WTC11 (cell line): ENCODE measurements around the gene TMUB1.

Experiments used
- ELF4 ChIP-seq: sonication (generic); formaldehyde crosslinking; IDR thresholded peaks from 2 replicates; pipeline ENCODE4 v1.8.1; 2022; ENCODE audit warnings: low read depth, mild to moderate bottlenecking, moderate library complexity, missing genetic modification reagents
- ESRRA ChIP-seq: sonication (generic); formaldehyde crosslinking; IDR thresholded peaks from 2 replicates; pipeline ENCODE4 v1.8.1; 2022; ENCODE audit warnings: mild to moderate bottlenecking, missing genetic modification reagents, borderline replicate concordance
- SMAD3 ChIP-seq: sonication (generic); formaldehyde crosslinking; IDR thresholded peaks from 2 replicates; pipeline ENCODE4 v1.8.0; 2022; ENCODE audit warnings: missing genetic modification reagents, mild to moderate bottlenecking, borderline replicate concordance
- ZNF121 ChIP-seq: sonication (generic); formaldehyde crosslinking; IDR thresholded peaks from 2 replicates; pipeline ENCODE4 v1.8.0; 2023; ENCODE audit warnings: missing genetic modification reagents
- TF ChIP-seq, protein P1 (sequence below): fragments of 200-600 bp; IDR thresholded peaks from 2 replicates; pipeline ENCODE4 v1.8.0; 2022; ENCODE audit warnings: antibody characterized with exemption
- TF ChIP-seq, protein P2 (sequence below): fragments of 250-450 bp; sonication (Bioruptor Pico); IDR thresholded peaks from 2 replicates; pipeline ENCODE4 v1.9.0; 2021; ENCODE audit warnings: moderate library complexity, mild to moderate bottlenecking, inconsistent platforms, borderline replicate concordance

DNA sequence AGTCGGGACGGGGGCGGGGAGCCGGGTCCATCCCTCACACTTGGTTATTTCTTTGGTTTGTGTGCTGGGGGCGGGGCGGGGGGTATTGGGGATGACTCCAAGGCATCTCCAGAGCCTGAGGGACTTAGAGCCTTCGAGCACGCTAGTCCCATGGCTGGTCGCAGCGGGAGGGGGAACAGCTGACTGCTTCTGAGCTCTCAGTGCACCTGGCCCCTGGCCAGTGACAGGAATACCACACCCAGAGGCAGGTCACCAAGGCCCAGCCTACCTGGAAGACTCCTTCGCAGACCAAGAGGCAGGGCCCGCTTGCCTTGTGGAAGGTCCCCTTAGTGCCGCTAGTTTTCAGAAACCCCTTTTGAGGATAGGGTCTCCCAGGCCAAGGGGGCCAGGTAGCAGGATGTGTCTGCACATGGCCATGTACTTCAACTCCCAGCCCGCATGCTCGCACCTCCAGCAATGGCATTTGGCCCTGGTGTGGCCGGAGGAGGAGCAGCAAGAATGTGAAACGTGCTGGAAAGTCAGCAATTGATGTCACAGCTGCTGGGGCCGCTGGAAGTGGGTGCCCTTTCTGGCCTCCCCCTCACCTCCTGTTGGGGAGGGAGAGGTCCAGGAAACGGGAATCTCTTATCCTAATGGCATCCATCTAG, 43.3 kb upstream of the TMUB1 start:
- TF ChIP-seq, protein P1, sequence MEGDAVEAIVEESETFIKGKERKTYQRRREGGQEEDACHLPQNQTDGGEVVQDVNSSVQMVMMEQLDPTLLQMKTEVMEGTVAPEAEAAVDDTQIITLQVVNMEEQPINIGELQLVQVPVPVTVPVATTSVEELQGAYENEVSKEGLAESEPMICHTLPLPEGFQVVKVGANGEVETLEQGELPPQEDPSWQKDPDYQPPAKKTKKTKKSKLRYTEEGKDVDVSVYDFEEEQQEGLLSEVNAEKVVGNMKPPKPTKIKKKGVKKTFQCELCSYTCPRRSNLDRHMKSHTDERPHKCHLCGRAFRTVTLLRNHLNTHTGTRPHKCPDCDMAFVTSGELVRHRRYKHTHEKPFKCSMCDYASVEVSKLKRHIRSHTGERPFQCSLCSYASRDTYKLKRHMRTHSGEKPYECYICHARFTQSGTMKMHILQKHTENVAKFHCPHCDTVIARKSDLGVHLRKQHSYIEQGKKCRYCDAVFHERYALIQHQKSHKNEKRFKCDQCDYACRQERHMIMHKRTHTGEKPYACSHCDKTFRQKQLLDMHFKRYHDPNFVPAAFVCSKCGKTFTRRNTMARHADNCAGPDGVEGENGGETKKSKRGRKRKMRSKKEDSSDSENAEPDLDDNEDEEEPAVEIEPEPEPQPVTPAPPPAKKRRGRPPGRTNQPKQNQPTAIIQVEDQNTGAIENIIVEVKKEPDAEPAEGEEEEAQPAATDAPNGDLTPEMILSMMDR: no peak
- TF ChIP-seq ESRRA (CRISPR knock-in tag) (no peak), SMAD3 (CRISPR knock-in tag) (no peak), ELF4 (no peak), ZNF121 (CRISPR knock-in tag) (no peak)
- TF ChIP-seq, protein P2, sequence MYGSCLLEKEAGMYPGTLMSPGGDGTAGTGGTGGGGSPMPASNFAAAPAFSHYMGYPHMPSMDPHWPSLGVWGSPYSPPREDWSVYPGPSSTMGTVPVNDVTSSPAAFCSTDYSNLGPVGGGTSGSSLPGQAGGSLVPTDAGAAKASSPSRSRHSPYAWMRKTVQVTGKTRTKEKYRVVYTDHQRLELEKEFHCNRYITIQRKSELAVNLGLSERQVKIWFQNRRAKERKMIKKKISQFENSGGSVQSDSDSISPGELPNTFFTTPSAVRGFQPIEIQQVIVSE (CRISPR knock-in tag): no peak
